HG03280 (cell line): ENCODE measurements around the gene RTN4RL2.

Experiments
- ATAC-seq: cut with Tn5 transposase; IDR thresholded peaks from one replicate; pipeline ENCODE4 v1.9.1; 2021; ENCODE audit warnings: mild to moderate bottlenecking, moderate library complexity; ENCODE audit not compliant: unreplicated experiment

The RTN4RL2 gene

GRCh38 chr11:57460022-57460757, at the start of gene RTN4RL2:
Gene RTN4RL2, plus strand, starts transcription at chr11:57460528. Its CDS starts 338 bp downstream, at chr11:57460866.
- ATAC-seq = no peak

GRCh38 chr11:57413681-57414080, 46.6 kb upstream of the RTN4RL2 start:
- ATAC-seq = no peak

GRCh38 chr11:57414612-57415212, 45.6 kb upstream of the RTN4RL2 start:
- no peak for ATAC-seq

GRCh38 chr11:57416436-57416835, 43.9 kb upstream of the RTN4RL2 start:
- no peak for ATAC-seq

- ATAC-seq = no peak
These were observed 43.3 kb upstream of the RTN4RL2 start for GRCh38 chr11:57417056-57417455.

- ATAC-seq = no peak
These were observed 42.2 kb upstream of the RTN4RL2 start for GRCh38 chr11:57418131-57418530.

- ATAC-seq = no peak
These were observed 41.2 kb upstream of the RTN4RL2 start for GRCh38 chr11:57419146-57419545.

GRCh38 chr11:57421066-57421465, 39.3 kb upstream of the RTN4RL2 start:
- no peak for ATAC-seq

- ATAC-seq = no peak
These were observed 38.5 kb upstream of the RTN4RL2 start for GRCh38 chr11:57421805-57422204.

GRCh38 chr11:57422669-57423068, 37.7 kb upstream of the RTN4RL2 start:
- no peak for ATAC-seq

- no peak for ATAC-seq
These were observed 36.1 kb upstream of the RTN4RL2 start for GRCh38 chr11:57424137-57424791.

- peak; percentile 87 for ATAC-seq
These were observed 35.4 kb upstream of the RTN4RL2 start for GRCh38 chr11:57424792-57425564.

GRCh38 chr11:57425565-57426438, 34.5 kb upstream of the RTN4RL2 start:
- no peak for ATAC-seq

- ATAC-seq = no peak
These were observed 33.8 kb upstream of the RTN4RL2 start for GRCh38 chr11:57426439-57426928.

GRCh38 chr11:57426929-57427726, 33.2 kb upstream of the RTN4RL2 start, which contains the start of gene SLC43A3:
Gene SLC43A3, minus strand, starts transcription at chr11:57427121. Its CDS starts 949 bp downstream, at chr11:57426172.
- peak; percentile 64 for ATAC-seq

- no peak for ATAC-seq
These were observed 32.6 kb upstream of the RTN4RL2 start for GRCh38 chr11:57427727-57428082.

- ATAC-seq = no peak
These were observed 31.7 kb upstream of the RTN4RL2 start for GRCh38 chr11:57428643-57429042.

- ATAC-seq = no peak
These were observed 30.4 kb upstream of the RTN4RL2 start for GRCh38 chr11:57429946-57430345.

GRCh38 chr11:57430952-57431351, 29.4 kb upstream of the RTN4RL2 start:
- no peak for ATAC-seq
